Trophoblast cell (in vitro differentiated cells and primary cell): ENCODE results near the gene ARG1. TPM values are rescaled to one million over a fixed set of nuclear protein-coding genes. Genes with fewer than 3 reads are reported as not detected.
"Not testable (repeated sequence)": the region's sequence is repeated elsewhere in the genome, so short reads cannot be mapped to it uniquely, and the experiment has no call there.

Experiments used
- DNase-seq, 2 donors: peaks; one replicate each; pipeline ENCODE4 v3.0.0-alpha.2; 2016
- H2AFZ ChIP-seq: 2 replicates; pipeline ENCODE4 v1.6.1; 2013; ENCODE audit warnings: low read length, moderate library complexity, mild to moderate bottlenecking; ENCODE audit not compliant: insufficient read depth, poor library complexity
- H2AK5ac ChIP-seq: 2 replicates; pipeline ENCODE4 v1.6.1; 2013; ENCODE audit warnings: mild to moderate bottlenecking, low read length
- H2BK120ac ChIP-seq: 2 replicates; pipeline ENCODE4 v1.6.1; 2013; ENCODE audit warnings: low read length, mild to moderate bottlenecking, moderate library complexity; ENCODE audit not compliant: insufficient read depth, poor library complexity
- H2BK12ac ChIP-seq: 2 replicates; pipeline ENCODE4 v1.6.1; 2013; ENCODE audit warnings: mild to moderate bottlenecking, low read length, moderate library complexity
- H2BK5ac ChIP-seq: 2 replicates; pipeline ENCODE4 v1.6.1; 2013; ENCODE audit warnings: low read length, low read depth, moderate library complexity, mild to moderate bottlenecking; ENCODE audit not compliant: poor library complexity
- H3K14ac ChIP-seq: 2 replicates; pipeline ENCODE4 v1.6.1; 2013; ENCODE audit warnings: mild to moderate bottlenecking, low read length
- H3K18ac ChIP-seq: 2 replicates; pipeline ENCODE4 v1.6.1; 2013; ENCODE audit warnings: mild to moderate bottlenecking, low read length
- H3K23ac ChIP-seq: 2 replicates; pipeline ENCODE4 v1.6.1; 2013; ENCODE audit warnings: low read length
- H3K27ac ChIP-seq: 2 replicates; pipeline ENCODE4 v1.5.1; 2013; ENCODE audit warnings: low read depth, mild to moderate bottlenecking, inconsistent platforms, low read length, moderate library complexity
- H3K27me3 ChIP-seq: 2 replicates; pipeline ENCODE4 v1.6.1; 2013; ENCODE audit warnings: inconsistent platforms, mild to moderate bottlenecking, low read length, moderate library complexity; ENCODE audit not compliant: insufficient read depth
- H3K36me3 ChIP-seq, 2 experiments: 1 replicate in 1 of 2; 2 replicates in 1 of 2; pipeline ENCODE4 v1.6.1; 2013; ENCODE audit warnings: low read length in 2 of 2, mild to moderate bottlenecking in 2 of 2, moderate library complexity in 1 of 2; ENCODE audit not compliant: insufficient read depth in 2 of 2, control insufficient read depth in 1 of 2
- H3K4ac ChIP-seq: 2 replicates; pipeline ENCODE4 v1.6.1; 2013; ENCODE audit warnings: low read depth, mild to moderate bottlenecking, low read length, moderate library complexity
- H3K4me1 ChIP-seq, 2 experiments: 1 replicate in 1 of 2; 2 replicates in 1 of 2; pipeline ENCODE4 v1.6.1; 2013; ENCODE audit warnings: low read length in 2 of 2, mild to moderate bottlenecking in 2 of 2, moderate library complexity in 1 of 2; ENCODE audit not compliant: insufficient read depth in 2 of 2, control insufficient read depth in 1 of 2
- H3K4me2 ChIP-seq: 2 replicates; pipeline ENCODE4 v1.6.1; 2013; ENCODE audit warnings: inconsistent platforms, mild to moderate bottlenecking, low read length, moderate library complexity
- H3K4me3 ChIP-seq: 2 replicates; pipeline ENCODE4 v1.5.1; 2013; ENCODE audit warnings: mild to moderate bottlenecking, low read depth, low read length, inconsistent platforms
- H3K79me1 ChIP-seq: one replicate; pipeline ENCODE4 v1.6.1; 2013; ENCODE audit warnings: low read length
- H3K79me2 ChIP-seq: 2 replicates; pipeline ENCODE4 v1.6.1; 2013; ENCODE audit warnings: low read length, mild to moderate bottlenecking; ENCODE audit not compliant: control insufficient read depth, insufficient read depth, poor library complexity
- H3K9ac ChIP-seq: 2 replicates; pipeline ENCODE4 v1.6.1; 2013; ENCODE audit warnings: mild to moderate bottlenecking, low read length
- H3K9me3 ChIP-seq: 2 replicates; pipeline ENCODE4 v1.6.1; 2013; ENCODE audit warnings: low read depth, mild to moderate bottlenecking, control low read depth, inconsistent platforms, low read length; ENCODE audit not compliant: insufficient read depth
- H4K12ac ChIP-seq: 2 replicates; pipeline ENCODE4 v1.6.1; 2013; ENCODE audit warnings: low read depth, mild to moderate bottlenecking, low read length, moderate library complexity
- H4K8ac ChIP-seq: 2 replicates; pipeline ENCODE4 v1.6.1; 2013; ENCODE audit warnings: low read depth, mild to moderate bottlenecking, low read length, moderate library complexity
- H4K91ac ChIP-seq: one replicate; pipeline ENCODE4 v1.6.1; 2013; ENCODE audit warnings: low read depth, mild to moderate bottlenecking, low read length, moderate library complexity
- WGBS: extraction: QIAGEN DNeasy Blood & Tissue Kit; methylation state at CpG from one replicate; pipeline ENCODE4 v1.1.7; 2013; ENCODE audit warnings: missing lambda C conversion rate; ENCODE audit not compliant: insufficient read length, insufficient coverage; ENCODE audit errors: extremely low coverage; 5-methylcytosine and 5-hydroxymethylcytosine counted together
- polyA plus RNA-seq: library from polyadenylated mRNA; stranded (reverse); fragments of 200-250 nt; gene quantifications from 2 replicates; pipeline ENCODE4 v1.2.3, GENCODE V29; 2013

Gene ARG1
- polyA plus RNA-seq, result not detected in 2 replicates

- Histone ChIP-seq H3K27me3 (no peaks in the 10 kb centered on the region), H3K4me2 (no peak within 1 kb of the TSS), H2BK12ac (no peak within 1 kb of the TSS), H4K12ac (no peak within 1 kb of the TSS), H3K79me1 (no peaks in the 10 kb centered on the region), H2AFZ (no peak within 1 kb of the TSS), H4K91ac (no peak within 1 kb of the TSS), H3K4me1 (no peaks in the 10 kb centered on the region), H3K4me3 (no peak within 1 kb of the TSS), H2AK5ac (no peak within 1 kb of the TSS), H3K9me3 (no peaks in the 10 kb centered on the region), H2BK120ac (no peak within 1 kb of the TSS), H3K27ac (no peak within 1 kb of the TSS), H3K23ac (no peak within 1 kb of the TSS), H2BK5ac (no peak within 1 kb of the TSS), H4K8ac (no peak within 1 kb of the TSS), H3K36me3 (no peaks in the 10 kb centered on the region), H3K18ac (no peak within 1 kb of the TSS), H3K4ac (no peak within 1 kb of the TSS), H3K79me2 (no peaks in the 10 kb centered on the region), H3K14ac (no peak within 1 kb of the TSS), H3K9ac (no peak within 1 kb of the TSS)
- no peak for DNase-seq
- no CpG with 5 or more reads among the region's 6 CpGs for WGBS
Measured at GRCh38 chr6:131572686-131573415, at the start of gene ARG1. Gene ARG1 (plus strand): TSS chr6:131573226. CDS start chr6:131573283, 57 bp downstream.

- H3K4me2 ChIP-seq, result no peak overlapping the region
- no peak overlapping the region for H4K8ac ChIP-seq
- DNase-seq, result no peak
- no peak overlapping the region for H2BK12ac ChIP-seq
- no peaks in the 10 kb centered on the region for H3K79me2 ChIP-seq
- H2BK120ac ChIP-seq, result no peak overlapping the region
- no peak overlapping the region for H3K4ac ChIP-seq
- H4K91ac ChIP-seq, result no peak overlapping the region
- H3K27me3 ChIP-seq, result no peaks in the 10 kb centered on the region
- no peak overlapping the region for H3K18ac ChIP-seq
- no CpG with 5 or more reads among the region's 1 CpG for WGBS
- no peak overlapping the region for H2AK5ac ChIP-seq
- no peaks in the 10 kb centered on the region for H3K79me1 ChIP-seq
- no peak overlapping the region for H3K14ac ChIP-seq
- H3K4me3 ChIP-seq, result no peak overlapping the region
- H3K9ac ChIP-seq, result no peak overlapping the region
- peaks cover 3% of the 10 kb centered on the region for H3K9me3 ChIP-seq
- H3K27ac ChIP-seq, result no peak overlapping the region
- no peaks in the 10 kb centered on the region for H3K4me1 ChIP-seq
- H4K12ac ChIP-seq, result no peak overlapping the region
- no peak overlapping the region for H2BK5ac ChIP-seq
- no peak overlapping the region for H3K23ac ChIP-seq
- no peak overlapping the region for H2AFZ ChIP-seq
- no peaks in the 10 kb centered on the region for H3K36me3 ChIP-seq
Measured at GRCh38 chr6:131523988-131524673, 48.9 kb upstream of the ARG1 start.

GRCh38 chr6:131524695-131525336 lies 48.2 kb upstream of the ARG1 start:
- no peak overlapping the region for H4K8ac ChIP-seq
- no peak overlapping the region for H2AK5ac ChIP-seq
- no peaks in the 10 kb centered on the region for H3K4me1 ChIP-seq
- no peak overlapping the region for H3K18ac ChIP-seq
- no peak overlapping the region for H3K14ac ChIP-seq
- no peak overlapping the region for H3K4me3 ChIP-seq
- no peak overlapping the region for H3K23ac ChIP-seq
- H2BK5ac ChIP-seq, result no peak overlapping the region
- no peaks in the 10 kb centered on the region for H3K27me3 ChIP-seq
- H2BK12ac ChIP-seq, result no peak overlapping the region
- no CpG with 5 or more reads among the region's 25 CpGs for WGBS
- no peak overlapping the region for H2AFZ ChIP-seq
- H3K27ac ChIP-seq, result no peak overlapping the region
- no peak overlapping the region for H2BK120ac ChIP-seq
- no peaks in the 10 kb centered on the region for H3K36me3 ChIP-seq
- H3K9ac ChIP-seq, result no peak overlapping the region
- no peaks in the 10 kb centered on the region for H3K79me2 ChIP-seq
- no peak overlapping the region for H3K4me2 ChIP-seq
- no peak overlapping the region for H3K4ac ChIP-seq
- no peak for DNase-seq
- H4K91ac ChIP-seq, result no peak overlapping the region
- no peak overlapping the region for H4K12ac ChIP-seq
- H3K9me3 ChIP-seq, result peaks cover 3% of the 10 kb centered on the region
- H3K79me1 ChIP-seq, result no peaks in the 10 kb centered on the region

- H3K79me1 ChIP-seq, H3K4me2 ChIP-seq, H2AFZ ChIP-seq, H4K8ac ChIP-seq, H3K27ac ChIP-seq, H4K12ac ChIP-seq, H3K18ac ChIP-seq, H2AK5ac ChIP-seq, H3K23ac ChIP-seq, H2BK12ac ChIP-seq, DNase-seq, H3K27me3 ChIP-seq, H4K91ac ChIP-seq, H3K36me3 ChIP-seq, H3K4ac ChIP-seq, H3K79me2 ChIP-seq, H3K9me3 ChIP-seq, H2BK120ac ChIP-seq, H3K14ac ChIP-seq, H2BK5ac ChIP-seq, H3K4me1 ChIP-seq, H3K4me3 ChIP-seq, H3K9ac ChIP-seq: not testable (repeated sequence)
- WGBS, result no CpG with 5 or more reads among the region's 5 CpGs
Measured at GRCh38 chr6:131530936-131531335, 42.1 kb upstream of the ARG1 start.
